Measurements from ENCODE around the gene KCNAB1.
"Not testable (repeated sequence)": the region's sequence is repeated elsewhere in the genome, so short reads cannot be mapped to it uniquely, and the experiment has no call there.

DNA sequence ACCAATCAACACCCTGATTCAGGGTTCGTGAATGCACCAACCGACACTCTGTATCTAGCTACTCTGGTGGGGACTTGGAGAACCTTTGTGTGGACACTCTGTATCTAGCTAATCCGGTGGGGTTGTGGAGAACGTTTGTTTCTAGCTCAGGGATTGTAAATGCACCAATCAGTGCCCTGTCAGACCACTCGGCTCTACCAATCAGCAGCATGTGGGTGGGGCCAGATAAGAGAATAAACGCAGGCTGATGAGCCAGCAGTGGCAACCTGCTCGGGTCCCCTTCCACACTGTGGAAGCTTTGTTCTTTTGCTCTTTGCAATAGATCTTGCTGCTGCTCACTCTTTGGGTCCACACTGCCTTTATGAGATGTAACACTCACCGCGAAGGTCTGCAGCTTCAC is 20.4 kb upstream of the KCNAB1 start:
- not testable (repeated sequence) for TF ChIP-seq FOXM1 (IDR thresholded peaks at IDR 0.05; ENCODE audit: borderline replicate concordance); BHLHE40 (IDR thresholded peaks at IDR 0.05; ENCODE audit: borderline replicate concordance); TARDBP (IDR thresholded peaks at IDR 0.05); HDGF (IDR thresholded peaks at IDR 0.05; ENCODE audit: borderline replicate concordance); SP1 (IDR thresholded peaks at IDR 0.05); NFRKB (IDR thresholded peaks at IDR 0.05); PKNOX1 (IDR thresholded peaks at IDR 0.05); L3MBTL2 (conservative IDR thresholded peaks at IDR 0.05); ARNT (IDR thresholded peaks at IDR 0.05)

Measured in HEK293T (cell line).